MM.1S (cell line): ENCODE results near the gene UNC5C.

Source experiments
- DNase-seq: peaks from one replicate; pipeline ENCODE4 v3.0.0-alpha.2; 2015
- H2AFZ ChIP-seq: fragments of 300-600 bp; sonication (generic); 2 replicates; pipeline ENCODE4 v1.6.0; 2016; ENCODE audit warnings: antibody characterized with exemption, low read length
- H3F3A ChIP-seq: fragments of 300-600 bp; sonication (generic); 2 replicates; pipeline ENCODE4 v1.6.1; 2016; ENCODE audit warnings: mild to moderate bottlenecking, antibody characterized with exemption, low read length, moderate library complexity, mixed read lengths; ENCODE audit not compliant: insufficient read depth
- H3K27ac ChIP-seq: fragments of 300-600 bp; sonication (generic); 2 replicates; pipeline ENCODE4 v1.5.1; 2016; ENCODE audit warnings: mild to moderate bottlenecking, low read length
- H3K27me3 ChIP-seq: fragments of 300-600 bp; sonication (generic); replicated peaks from 2 replicates; pipeline ENCODE4 v1.6.0; 2016; ENCODE audit warnings: low read length; ENCODE audit not compliant: insufficient read depth
- H3K36me3 ChIP-seq: fragments of 300-600 bp; sonication (generic); replicated peaks from 2 replicates; pipeline ENCODE4 v1.6.1; 2016; ENCODE audit warnings: mild to moderate bottlenecking, low read length, mixed read lengths; ENCODE audit not compliant: insufficient read depth
- H3K4me1 ChIP-seq: fragments of 300-600 bp; sonication (generic); 2 replicates; pipeline ENCODE4 v1.6.1; 2016; ENCODE audit warnings: low read length, mixed read lengths
- H3K4me2 ChIP-seq: fragments of 300-600 bp; sonication (generic); 2 replicates; pipeline ENCODE4 v1.6.0; 2016; ENCODE audit warnings: low read depth, low read length
- H3K4me3 ChIP-seq: fragments of 300-600 bp; sonication (generic); 2 replicates; pipeline ENCODE4 v1.5.1; 2016; ENCODE audit warnings: low read length, mixed read lengths
- H3K79me2 ChIP-seq: fragments of 300-600 bp; sonication (generic); 2 replicates; pipeline ENCODE4 v1.6.1; 2016; ENCODE audit warnings: mixed run types, low read length, mixed read lengths
- H3K9ac ChIP-seq: fragments of 300-600 bp; sonication (generic); 2 replicates; pipeline ENCODE4 v1.6.1; 2016; ENCODE audit warnings: low read length, mixed read lengths
- H3K9me2 ChIP-seq: fragments of 300-600 bp; sonication (generic); replicated peaks from 2 replicates; pipeline ENCODE4 v1.6.1; 2016; ENCODE audit warnings: mild to moderate bottlenecking, low read length, mixed read lengths; ENCODE audit not compliant: insufficient read depth
- H3K9me3 ChIP-seq: fragments of 300-600 bp; sonication (generic); replicated peaks from 2 replicates; pipeline ENCODE4 v1.6.1; 2016; ENCODE audit warnings: mild to moderate bottlenecking, low read length, mixed read lengths; ENCODE audit not compliant: insufficient read depth
- H4K20me1 ChIP-seq: fragments of 300-600 bp; sonication (generic); 2 replicates; pipeline ENCODE4 v1.6.1; 2016; ENCODE audit warnings: mild to moderate bottlenecking, low read length, moderate library complexity, mixed read lengths; ENCODE audit not compliant: insufficient read depth
- EZH2 ChIP-seq: fragments of 300-600 bp; sonication (generic); optimal IDR thresholded peaks from 2 replicates; pipeline ENCODE3; 2017; ENCODE audit warnings: low read depth, mild to moderate bottlenecking, antibody characterized with exemption, low read length, mixed read lengths
- EZH2phosphoT487 ChIP-seq: fragments of 300-600 bp; sonication (generic); IDR thresholded peaks from 2 replicates; pipeline ENCODE4 v1.6.1; 2018; ENCODE audit warnings: antibody characterized with exemption, low read length
- TF ChIP-seq, protein P1 (sequence below): fragments of 300-600 bp; sonication (generic); IDR thresholded peaks from 2 replicates; pipeline ENCODE4 v1.5.1; 2016; ENCODE audit warnings: antibody characterized with exemption, low read length, mixed read lengths

The UNC5C gene

DNA sequence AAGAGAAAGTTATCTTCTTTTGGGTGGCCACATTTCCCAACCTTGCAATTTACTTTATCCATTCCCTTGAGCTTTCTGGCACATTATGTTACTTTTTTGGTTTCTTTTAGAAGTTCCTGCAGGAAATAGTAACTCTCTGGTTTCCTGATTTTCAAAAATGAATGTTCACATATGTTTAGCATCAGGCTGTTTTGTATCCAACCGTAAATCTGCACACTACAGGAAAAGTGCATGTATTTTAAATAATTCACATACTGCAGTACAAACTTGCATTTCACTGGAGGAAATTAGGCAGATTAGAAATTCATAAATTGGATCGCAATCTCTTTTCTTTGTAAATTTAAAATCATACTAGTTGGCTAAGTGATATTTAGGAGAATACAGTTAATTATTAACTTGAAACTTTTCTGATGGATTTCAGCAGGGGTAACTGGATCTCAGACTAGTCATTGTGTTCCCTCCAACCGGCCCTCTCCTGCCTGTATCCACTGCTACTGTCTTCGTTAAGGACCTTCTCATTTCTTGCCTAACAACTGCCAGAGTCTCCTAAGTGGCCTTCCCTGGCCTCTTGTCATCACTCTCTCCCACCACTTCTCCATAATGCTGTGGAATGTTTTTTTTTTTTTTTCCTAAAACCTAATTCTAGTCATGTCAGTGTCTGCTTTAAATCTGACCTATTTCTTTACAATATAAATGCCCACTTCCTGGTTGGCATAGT, 137.2 kb downstream of the UNC5C start:
- H3K27ac ChIP-seq, result no peak overlapping the region
- H3K4me2 ChIP-seq, result no peak overlapping the region

DNA sequence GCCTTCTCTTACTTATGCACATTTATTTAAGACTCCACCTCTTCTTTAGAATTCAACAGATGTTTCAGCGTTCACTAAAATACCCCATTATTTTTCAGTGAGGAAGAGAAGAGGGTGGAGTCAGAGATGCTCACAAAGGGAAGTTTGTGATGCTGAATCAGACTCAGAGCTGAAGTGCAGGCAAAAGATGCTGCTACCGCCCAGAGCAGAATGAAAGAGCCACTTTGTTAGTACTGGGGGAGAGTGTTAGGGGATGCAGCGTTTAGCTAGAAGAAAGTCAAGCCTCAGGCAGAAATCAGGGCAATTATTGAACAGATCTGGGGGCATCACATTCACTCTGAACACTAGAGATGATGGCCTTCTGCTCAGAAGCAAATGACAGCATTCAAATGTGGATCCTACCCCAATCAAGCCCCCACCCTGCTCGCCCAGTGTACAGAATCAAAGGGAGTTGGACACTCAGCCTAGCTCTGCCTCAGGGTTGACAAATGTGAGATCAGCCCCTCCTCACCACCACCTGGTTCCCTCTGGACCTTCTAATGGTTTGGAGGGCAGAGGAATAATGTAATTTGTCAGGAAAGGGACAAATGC, 138.3 kb downstream of the UNC5C start:
- Histone ChIP-seq H3F3A (no peaks in the 10 kb centered on the region), H3K9me2 (no peaks in the 10 kb centered on the region), H3K27ac (no peak overlapping the region), H3K4me1 (no peaks in the 10 kb centered on the region), H3K36me3 (no peaks in the 10 kb centered on the region), H3K9me3 (no peaks in the 10 kb centered on the region), H3K9ac (no peak overlapping the region), H3K27me3 (no peaks in the 10 kb centered on the region), H2AFZ (no peak overlapping the region), H3K4me2 (no peak overlapping the region), H3K79me2 (no peaks in the 10 kb centered on the region), H4K20me1 (no peaks in the 10 kb centered on the region), H3K4me3 (no peak overlapping the region)
- TF ChIP-seq, protein P1, sequence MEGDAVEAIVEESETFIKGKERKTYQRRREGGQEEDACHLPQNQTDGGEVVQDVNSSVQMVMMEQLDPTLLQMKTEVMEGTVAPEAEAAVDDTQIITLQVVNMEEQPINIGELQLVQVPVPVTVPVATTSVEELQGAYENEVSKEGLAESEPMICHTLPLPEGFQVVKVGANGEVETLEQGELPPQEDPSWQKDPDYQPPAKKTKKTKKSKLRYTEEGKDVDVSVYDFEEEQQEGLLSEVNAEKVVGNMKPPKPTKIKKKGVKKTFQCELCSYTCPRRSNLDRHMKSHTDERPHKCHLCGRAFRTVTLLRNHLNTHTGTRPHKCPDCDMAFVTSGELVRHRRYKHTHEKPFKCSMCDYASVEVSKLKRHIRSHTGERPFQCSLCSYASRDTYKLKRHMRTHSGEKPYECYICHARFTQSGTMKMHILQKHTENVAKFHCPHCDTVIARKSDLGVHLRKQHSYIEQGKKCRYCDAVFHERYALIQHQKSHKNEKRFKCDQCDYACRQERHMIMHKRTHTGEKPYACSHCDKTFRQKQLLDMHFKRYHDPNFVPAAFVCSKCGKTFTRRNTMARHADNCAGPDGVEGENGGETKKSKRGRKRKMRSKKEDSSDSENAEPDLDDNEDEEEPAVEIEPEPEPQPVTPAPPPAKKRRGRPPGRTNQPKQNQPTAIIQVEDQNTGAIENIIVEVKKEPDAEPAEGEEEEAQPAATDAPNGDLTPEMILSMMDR, result no peak
- TF ChIP-seq EZH2 (no peak), EZH2phosphoT487 (no peak)
- no peak for DNase-seq

More for the DNA sequence above, 137.2 kb downstream of the UNC5C start:
- Histone ChIP-seq H3K36me3 (no peaks in the 10 kb centered on the region), H3K4me1 (no peaks in the 10 kb centered on the region), H3K27me3 (no peaks in the 10 kb centered on the region), H2AFZ (no peak overlapping the region), H3K79me2 (no peaks in the 10 kb centered on the region), H3K4me3 (no peak overlapping the region), H4K20me1 (no peaks in the 10 kb centered on the region), H3K9ac (no peak overlapping the region), H3F3A (no peaks in the 10 kb centered on the region), H3K9me3 (no peaks in the 10 kb centered on the region), H3K9me2 (no peaks in the 10 kb centered on the region)
- no peak for DNase-seq
- TF ChIP-seq EZH2, result no peak
- TF ChIP-seq, protein P1, result no peak
- no peak for TF ChIP-seq EZH2phosphoT487

DNA sequence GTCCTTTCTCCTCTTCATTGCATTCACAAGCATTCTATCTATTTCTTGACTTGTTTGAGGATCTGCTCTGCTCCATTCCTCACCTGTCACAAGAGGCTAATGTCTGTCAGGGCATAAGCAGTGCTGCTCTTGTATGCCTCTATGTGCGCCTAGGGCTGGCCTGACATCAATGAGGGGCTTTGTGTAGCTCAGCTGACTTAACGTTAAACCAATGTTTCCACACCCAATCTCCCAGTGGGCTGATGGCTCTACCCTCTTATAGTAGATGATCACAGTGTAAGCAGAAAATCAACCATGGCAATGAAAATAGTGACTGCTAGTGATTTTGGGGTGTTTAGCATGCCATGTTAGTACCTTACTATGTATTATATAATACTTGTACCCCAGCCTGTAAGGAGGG, 139.0 kb downstream of the UNC5C start:
- no peaks in the 10 kb centered on the region for H3K79me2 ChIP-seq
- H3K4me3 ChIP-seq, result no peak overlapping the region
- DNase-seq, result no peak
- no peaks in the 10 kb centered on the region for H3F3A ChIP-seq
- no peaks in the 10 kb centered on the region for H3K4me1 ChIP-seq
- H3K27ac ChIP-seq, result no peak overlapping the region
- H3K27me3 ChIP-seq, result no peaks in the 10 kb centered on the region
- no peak for TF ChIP-seq EZH2phosphoT487
- H2AFZ ChIP-seq, result no peak overlapping the region
- no peaks in the 10 kb centered on the region for H3K9me2 ChIP-seq
- no peaks in the 10 kb centered on the region for H3K9me3 ChIP-seq
- H3K4me2 ChIP-seq, result no peak overlapping the region
- no peaks in the 10 kb centered on the region for H3K36me3 ChIP-seq
- H3K9ac ChIP-seq, result no peak overlapping the region
- no peaks in the 10 kb centered on the region for H4K20me1 ChIP-seq

DNA sequence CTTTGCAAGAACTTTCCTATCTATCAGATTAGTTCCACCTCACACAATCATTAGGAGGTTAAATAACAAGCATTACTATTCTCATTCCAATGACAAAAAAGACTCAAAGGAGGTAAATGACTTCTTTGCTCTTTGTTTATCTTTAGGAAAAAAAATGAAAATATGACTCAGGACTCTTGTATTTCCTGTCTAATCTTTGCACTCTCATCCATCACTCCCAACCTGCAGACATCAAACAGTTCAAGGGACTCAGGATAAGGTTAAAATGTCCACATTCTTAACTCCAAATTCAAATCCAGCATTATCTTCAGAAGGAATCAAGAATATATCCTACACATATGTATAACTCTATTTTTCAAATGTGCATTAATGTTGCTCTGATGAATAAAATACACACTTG, 139.6 kb downstream of the UNC5C start:
- Histone ChIP-seq H3K9ac (no peak overlapping the region), H3K27me3 (no peaks in the 10 kb centered on the region), H3K27ac (no peak overlapping the region), H3K9me3 (no peaks in the 10 kb centered on the region), H3K9me2 (no peaks in the 10 kb centered on the region), H3K4me1 (no peaks in the 10 kb centered on the region), H2AFZ (no peak overlapping the region), H3K4me2 (no peak overlapping the region), H4K20me1 (no peaks in the 10 kb centered on the region), H3F3A (no peaks in the 10 kb centered on the region), H3K79me2 (no peaks in the 10 kb centered on the region), H3K4me3 (no peak overlapping the region), H3K36me3 (no peaks in the 10 kb centered on the region)
- DNase-seq, result no peak
- TF ChIP-seq EZH2phosphoT487, result no peak
- no peak for TF ChIP-seq EZH2
- TF ChIP-seq, protein P1, result no peak
